GM12878 (cell line): ENCODE measurements around the gene C1RL. TPM values are rescaled to one million over a fixed set of nuclear protein-coding genes. Genes with fewer than 3 reads are reported as not detected.

Experiments used
- ATAC-seq: fragments of 200-7000 bp; cut with Tn5 transposase; 3 replicates; pipeline ENCODE4 v1.9.1; 2020; ENCODE audit warnings: mild to moderate bottlenecking, moderate library complexity
- BruUV-seq: library from RNA; stranded (reverse); fragments of 400-500 nt; replicated peaks from 2 replicates; lab custom pipeline; 2021; lab: Mats Ljungman, UMichigan
- CTCF ChIA-PET: fragments of 300-600 bp; sonication (Branson Sonifier 250); formaldehyde crosslinking; extraction: SDS; loops from one replicate; lab custom pipeline; 2021; ENCODE audit warnings: inconsistent platforms; lab: Yijun Ruan, JAX
- POLR2A ChIA-PET: fragments of 350-600 bp; formaldehyde crosslinking; extraction: SDS; loops from one replicate; lab custom pipeline; 2021; ENCODE audit warnings: inconsistent platforms; lab: Charles Lee
- RAD21 ChIA-PET: fragments of 300-600 bp; sonication (Branson Sonifier 250); formaldehyde crosslinking; loops from one replicate; lab custom pipeline; 2023; ENCODE audit warnings: antibody characterized with exemption; ENCODE audit not compliant: unreplicated experiment; lab: Charles Lee
- SMC1A ChIA-PET: fragments of 300-600 bp; sonication (Branson Sonifier 250); formaldehyde crosslinking; loops from one replicate; lab custom pipeline; 2023; ENCODE audit not compliant: unreplicated experiment, uncharacterized antibody; lab: Charles Lee
- DNase-seq: peaks from one replicate; pipeline ENCODE4 v3.0.0-alpha.2; 2011; ENCODE audit warnings: low read depth, low spot score
- FAIRE-seq: peaks from 3 replicates; lab custom pipeline; 2011; peaks lifted over from hg19 to GRCh38; lab: Jason Lieb, UNC
- H2AFZ ChIP-seq: 2 replicates; pipeline ENCODE4 v1.6.0; 2011; ENCODE audit warnings: low read depth, low read length, control low read depth; ENCODE audit not compliant: control insufficient read depth
- H3K27ac ChIP-seq: 2 replicates; pipeline ENCODE4 v1.5.1; 2011; ENCODE audit warnings: control low read depth; ENCODE audit not compliant: control insufficient read depth, insufficient read depth
- H3K27me3 ChIP-seq, 2 experiments: replicated peaks in 1 of 2; 2 replicates each; pipeline versions ENCODE4 v1.6.0 to v1.6.1; 2011; ENCODE audit warnings: low read length in 1 of 2; ENCODE audit not compliant: control insufficient read depth in 2 of 2, insufficient read depth in 2 of 2
- H3K36me3 ChIP-seq, 2 experiments: 2 replicates each; pipeline ENCODE4 v1.5.1; 2011; ENCODE audit warnings: low read length in 1 of 2; ENCODE audit not compliant: control insufficient read depth in 2 of 2, insufficient read depth in 2 of 2
- H3K4me1 ChIP-seq: 2 replicates; pipeline ENCODE4 v1.6.1; 2011; ENCODE audit warnings: mild to moderate bottlenecking, low read length, moderate library complexity, mixed read lengths; ENCODE audit not compliant: control insufficient read depth, insufficient read depth
- H3K4me2 ChIP-seq: 2 replicates; pipeline ENCODE4 v1.6.0; 2011; ENCODE audit warnings: control low read depth; ENCODE audit not compliant: control insufficient read depth, insufficient read depth
- H3K4me3 ChIP-seq: fragments of 200-600 bp; sonication (generic); 2 replicates; pipeline ENCODE4 v1.5.1; 2016
- H3K79me2 ChIP-seq: 2 replicates; pipeline ENCODE4 v1.6.0; 2011; ENCODE audit warnings: low read length; ENCODE audit not compliant: control insufficient read depth, insufficient read depth
- H3K9ac ChIP-seq: 2 replicates; pipeline ENCODE4 v1.8.0; 2011; ENCODE audit warnings: low read length, control low read depth, mixed read lengths; ENCODE audit not compliant: control insufficient read depth, insufficient read depth
- H3K9me3 ChIP-seq: replicated peaks from 3 replicates; pipeline ENCODE4 v1.5.1; 2011; ENCODE audit warnings: mild to moderate bottlenecking, low read length; ENCODE audit not compliant: control insufficient read depth, insufficient read depth
- H4K20me1 ChIP-seq: 2 replicates; pipeline ENCODE4 v1.6.0; 2011; ENCODE audit not compliant: control insufficient read depth, insufficient read depth
- BRCA1 ChIP-seq: IDR thresholded peaks from 2 replicates; pipeline ENCODE4 v1.6.1; 2011; ENCODE audit warnings: low read depth, low read length, improper control_type of control experiment
- CBX3 ChIP-seq: fragments of 200-600 bp; sonication (generic); IDR thresholded peaks from 2 replicates; pipeline ENCODE4 v1.6.1; 2016; ENCODE audit warnings: low read depth, borderline replicate concordance
- CHD4 ChIP-seq: fragments of 200-600 bp; sonication (generic); IDR thresholded peaks from 2 replicates; pipeline ENCODE4 v1.6.1; 2016; ENCODE audit warnings: mild to moderate bottlenecking
- NR2C2 ChIP-seq: IDR thresholded peaks from 2 replicates; pipeline ENCODE4 v1.6.1; 2011; ENCODE audit warnings: borderline replicate concordance, low read depth; ENCODE audit not compliant: control insufficient read depth, insufficient read length
- PKNOX1 ChIP-seq: fragments of 450-650 bp; IDR thresholded peaks from 2 replicates; pipeline ENCODE4 v1.6.1; 2016; ENCODE audit warnings: mild to moderate bottlenecking
- SIN3A ChIP-seq: IDR thresholded peaks from 2 replicates; pipeline ENCODE4 v1.6.1; 2012; ENCODE audit warnings: low read depth, low read length, improper control_type of control experiment
- STAT3 ChIP-seq: IDR thresholded peaks from 2 replicates; pipeline ENCODE4 v1.6.1; 2011; ENCODE audit warnings: low read depth, low read length, improper control_type of control experiment
- YY1 ChIP-seq: IDR thresholded peaks from 2 replicates; pipeline ENCODE4 v1.6.1; 2011; ENCODE audit warnings: low read depth, mild to moderate bottlenecking, low read length
- WGBS: methylation state at CpG from one replicate; pipeline ENCODE4 v1.1.6; 2016; ENCODE audit warnings: low lambda C conversion rate; ENCODE audit not compliant: insufficient replicate concordance, insufficient coverage; ENCODE audit errors: missing lambda C conversion rate; 5-methylcytosine and 5-hydroxymethylcytosine counted together
- in situ Hi-C: fragments of 300-500 bp; cut with MboI; formaldehyde crosslinking; loops from 9 replicates; pipeline ENCODE4 v1.14.3; 2018; ENCODE audit warnings: mixed read lengths
- intact Hi-C: fragments of 100-400 bp; cut with micrococcal nuclease; formaldehyde crosslinking; loops from one replicate; pipeline ENCODE4 v1.14.2; 2022; ENCODE audit not compliant: unreplicated experiment
- polyA plus RNA-seq, 11 experiments: library from polyadenylated mRNA; depleted of rRNA in 4 of 11; unstranded in 6 of 11; stranded (reverse) in 5 of 11; fragments of >200 nt; fragmentation: Nextera tagmentation in 4 of 11; fragmentation: Illumina TruSeq in 1 of 11; extraction: Ambion mirVana in 4 of 11; extraction: Trizol in 1 of 11; gene quantifications; 1 replicate in 1 of 11; 2 replicates in 10 of 11; pipeline versions ENCODE4 v1.2.1 to v1.2.3, GENCODE V29; 2011 to 2016; ENCODE audit warnings: inconsistent platforms in 2 of 11, missing spikeins in 2 of 11, low read depth in 1 of 11
- total RNA-seq, 4 experiments: library from RNA; depleted of rRNA in 3 of 4; stranded (reverse); fragments of >200 nt in 3 of 4; fragmentation: Illumina TruSeq in 1 of 4; extraction: Trizol in 1 of 4; gene quantifications; 2 replicates each; pipeline versions ENCODE4 v1.2.1 to v1.2.3, GENCODE V29; 2013 to 2021
- TF ChIP-seq, protein P1 (sequence below): fragments of 150-350 bp; IDR thresholded peaks from 2 replicates; pipeline ENCODE4 v1.6.1; 2016; ENCODE audit warnings: low read depth, low read length
- TF ChIP-seq, protein P2 (sequence below): IDR thresholded peaks from 2 replicates; pipeline ENCODE4 v1.6.1; 2012; ENCODE audit warnings: low read depth, low read length, improper control_type of control experiment
- TF ChIP-seq, protein P3 (sequence below): fragments of 450-650 bp; IDR thresholded peaks from 2 replicates; pipeline ENCODE4 v1.6.1; 2018; ENCODE audit warnings: borderline replicate concordance, mild to moderate bottlenecking; ENCODE audit not compliant: partially characterized antibody

Gene C1RL
- total and polyA plus RNA-seq, 10 of the 15 experiments (the other 5 are each of a cell fraction or from before 2014, with no cell fraction given), result 1.3 to 12.8 (median 8.1) TPM

DNA sequence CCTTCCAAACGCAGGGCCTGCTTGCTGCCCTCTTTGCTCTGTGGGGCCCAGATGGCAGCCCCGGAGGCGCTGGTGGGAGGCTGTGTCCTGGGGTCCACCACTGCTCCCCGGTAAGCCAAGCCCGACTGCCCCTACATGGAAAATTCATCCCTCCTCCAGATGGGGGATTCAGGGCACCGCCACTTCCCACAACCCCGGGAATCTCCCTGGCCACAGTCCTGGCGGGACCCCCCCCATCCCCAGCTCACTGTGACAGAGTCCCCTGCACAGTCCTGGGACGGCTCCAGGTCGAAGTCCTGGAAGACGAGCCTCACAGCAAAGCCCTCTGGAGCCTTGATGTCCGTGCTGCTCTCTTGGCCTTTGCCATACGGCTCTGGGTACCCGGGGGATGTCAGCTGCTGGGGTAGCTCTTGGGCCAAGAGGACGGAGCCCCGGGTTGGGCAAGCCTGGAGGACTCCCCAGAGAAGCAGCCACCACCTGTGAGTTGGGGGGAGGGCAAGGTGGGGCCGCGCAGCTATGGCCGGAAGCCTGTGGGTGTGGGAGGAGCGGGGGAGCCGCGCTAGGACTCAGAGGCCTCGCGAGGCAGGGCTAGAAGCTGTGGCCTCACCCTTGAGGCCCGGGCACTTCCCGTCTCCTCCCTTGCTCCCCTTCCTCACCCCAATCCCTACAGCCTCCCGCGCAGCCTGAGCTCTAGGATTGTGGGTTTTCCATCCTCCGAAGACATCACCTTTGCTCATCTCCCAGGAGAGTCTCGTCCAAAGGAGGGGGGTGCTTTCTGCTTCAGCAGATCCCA is 815 bp downstream of the C1RL start:
- DNase-seq (peak; percentile 55), FAIRE-seq (peak; percentile 85), ATAC-seq (peak; percentile 98)
- intact Hi-C loops, result loop anchor here (2.0 kb wide), 1 partner anchor 163 kb away; the partner anchor contains the start of gene C12orf57
- Histone ChIP-seq H3K4me3 (peak overlapping the region; percentile 96), H4K20me1 (no peaks in the 10 kb centered on the region), H2AFZ (peak overlapping the region; percentile 93), H3K36me3 (peaks cover 0 to 4% of the 10 kb centered on the region in 2 experiments; a peak in 2 of 4 replicates), H3K9me3 (peaks cover 6% of the 10 kb centered on the region), H3K27me3 (no peaks in the 10 kb centered on the region), H3K9ac (peak overlapping the region; percentile 100), H3K27ac (peak overlapping the region; percentile 99), H3K79me2 (peaks cover 31% of the 10 kb centered on the region), H3K4me2 (peak overlapping the region; percentile 91), H3K4me1 (peaks cover 12% of the 10 kb centered on the region)
- RAD21 ChIA-PET, result interaction anchor here (0.5 to 7.6 kb wide), 17 partner anchors 15 to 257 kb away, joined by 3 to 89 read pairs (median 4); partner anchors contain the start of genes C12orf57, CDCA3, LPCAT3 and RNU7-1
- POLR2A ChIA-PET, result interaction anchor here (0.7 to 7.2 kb wide), 9 partner anchors 9 to 257 kb away, joined by 3 to 55 read pairs (median 3); partner anchors contain the start of genes C12orf57, CDCA3, CLSTN3 and LPCAT3
- CTCF ChIA-PET, result interaction anchor here (0.5 to 7.7 kb wide), 29 partner anchors 9 to 764 kb away, joined by 3 to 61 read pairs (median 4); partner anchors contain the start of genes C12orf57, C1R, CDCA3 and RNU7-1
- TSS peak; percentile 61 for BruUV-seq
- 2% methylated on average over 21 of the region's 30 CpGs for WGBS
- SMC1A ChIA-PET, result interaction anchor here (1.0 to 3.5 kb wide), 14 partner anchors 12 to 256 kb away, joined by 3 to 37 read pairs (median 4); partner anchors contain the start of genes C12orf57, LPCAT3, RNU7-1 and USP5
- in situ Hi-C loops, result no loop called here
- TF ChIP-seq, protein P1, sequence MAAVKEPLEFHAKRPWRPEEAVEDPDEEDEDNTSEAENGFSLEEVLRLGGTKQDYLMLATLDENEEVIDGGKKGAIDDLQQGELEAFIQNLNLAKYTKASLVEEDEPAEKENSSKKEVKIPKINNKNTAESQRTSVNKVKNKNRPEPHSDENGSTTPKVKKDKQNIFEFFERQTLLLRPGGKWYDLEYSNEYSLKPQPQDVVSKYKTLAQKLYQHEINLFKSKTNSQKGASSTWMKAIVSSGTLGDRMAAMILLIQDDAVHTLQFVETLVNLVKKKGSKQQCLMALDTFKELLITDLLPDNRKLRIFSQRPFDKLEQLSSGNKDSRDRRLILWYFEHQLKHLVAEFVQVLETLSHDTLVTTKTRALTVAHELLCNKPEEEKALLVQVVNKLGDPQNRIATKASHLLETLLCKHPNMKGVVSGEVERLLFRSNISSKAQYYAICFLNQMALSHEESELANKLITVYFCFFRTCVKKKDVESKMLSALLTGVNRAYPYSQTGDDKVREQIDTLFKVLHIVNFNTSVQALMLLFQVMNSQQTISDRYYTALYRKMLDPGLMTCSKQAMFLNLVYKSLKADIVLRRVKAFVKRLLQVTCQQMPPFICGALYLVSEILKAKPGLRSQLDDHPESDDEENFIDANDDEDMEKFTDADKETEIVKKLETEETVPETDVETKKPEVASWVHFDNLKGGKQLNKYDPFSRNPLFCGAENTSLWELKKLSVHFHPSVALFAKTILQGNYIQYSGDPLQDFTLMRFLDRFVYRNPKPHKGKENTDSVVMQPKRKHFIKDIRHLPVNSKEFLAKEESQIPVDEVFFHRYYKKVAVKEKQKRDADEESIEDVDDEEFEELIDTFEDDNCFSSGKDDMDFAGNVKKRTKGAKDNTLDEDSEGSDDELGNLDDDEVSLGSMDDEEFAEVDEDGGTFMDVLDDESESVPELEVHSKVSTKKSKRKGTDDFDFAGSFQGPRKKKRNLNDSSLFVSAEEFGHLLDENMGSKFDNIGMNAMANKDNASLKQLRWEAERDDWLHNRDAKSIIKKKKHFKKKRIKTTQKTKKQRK, result no peak
- TF ChIP-seq, protein P2, sequence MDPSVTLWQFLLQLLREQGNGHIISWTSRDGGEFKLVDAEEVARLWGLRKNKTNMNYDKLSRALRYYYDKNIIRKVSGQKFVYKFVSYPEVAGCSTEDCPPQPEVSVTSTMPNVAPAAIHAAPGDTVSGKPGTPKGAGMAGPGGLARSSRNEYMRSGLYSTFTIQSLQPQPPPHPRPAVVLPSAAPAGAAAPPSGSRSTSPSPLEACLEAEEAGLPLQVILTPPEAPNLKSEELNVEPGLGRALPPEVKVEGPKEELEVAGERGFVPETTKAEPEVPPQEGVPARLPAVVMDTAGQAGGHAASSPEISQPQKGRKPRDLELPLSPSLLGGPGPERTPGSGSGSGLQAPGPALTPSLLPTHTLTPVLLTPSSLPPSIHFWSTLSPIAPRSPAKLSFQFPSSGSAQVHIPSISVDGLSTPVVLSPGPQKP, result 0 out of 2 replicates have a peak, but pooled peaks have one; percentile 34
- TF ChIP-seq SIN3A (no peak), CHD4 (no peak), PKNOX1 (no peak), CBX3 (no peak), STAT3 (no peak), YY1 (peak; percentile 86), BRCA1 (peak; percentile 66), NR2C2 (no peak)
- TF ChIP-seq, protein P3, sequence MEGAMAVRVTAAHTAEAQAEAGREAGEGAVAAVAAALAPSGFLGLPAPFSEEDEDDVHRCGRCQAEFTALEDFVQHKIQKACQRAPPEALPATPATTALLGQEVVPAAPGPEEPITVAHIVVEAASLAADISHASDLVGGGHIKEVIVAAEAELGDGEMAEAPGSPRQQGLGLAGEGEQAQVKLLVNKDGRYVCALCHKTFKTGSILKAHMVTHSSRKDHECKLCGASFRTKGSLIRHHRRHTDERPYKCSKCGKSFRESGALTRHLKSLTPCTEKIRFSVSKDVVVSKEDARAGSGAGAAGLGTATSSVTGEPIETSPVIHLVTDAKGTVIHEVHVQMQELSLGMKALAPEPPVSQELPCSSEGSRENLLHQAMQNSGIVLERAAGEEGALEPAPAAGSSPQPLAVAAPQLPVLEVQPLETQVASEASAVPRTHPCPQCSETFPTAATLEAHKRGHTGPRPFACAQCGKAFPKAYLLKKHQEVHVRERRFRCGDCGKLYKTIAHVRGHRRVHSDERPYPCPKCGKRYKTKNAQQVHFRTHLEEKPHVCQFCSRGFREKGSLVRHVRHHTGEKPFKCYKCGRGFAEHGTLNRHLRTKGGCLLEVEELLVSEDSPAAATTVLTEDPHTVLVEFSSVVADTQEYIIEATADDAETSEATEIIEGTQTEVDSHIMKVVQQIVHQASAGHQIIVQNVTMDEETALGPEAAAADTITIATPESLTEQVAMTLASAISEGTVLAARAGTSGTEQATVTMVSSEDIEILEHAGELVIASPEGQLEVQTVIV, result no peak
